HEK293 (cell line): ENCODE data around the gene HPDL.

Source experiments
- BCL11B ChIP-seq: fragments of 450-650 bp; formaldehyde crosslinking; IDR thresholded peaks from 2 replicates; pipeline ENCODE4 v1.5.1; 2016; ENCODE audit warnings: low read depth, missing biosample characterization, missing genetic modification characterization
- KLF1 ChIP-seq: fragments of 450-650 bp; formaldehyde crosslinking; IDR thresholded peaks from 2 replicates; pipeline ENCODE4 v1.5.1; 2016; ENCODE audit warnings: missing biosample characterization, missing genetic modification characterization
- PRDM1 ChIP-seq: fragments of 450-650 bp; formaldehyde crosslinking; IDR thresholded peaks from 2 replicates; pipeline ENCODE4; 2016; ENCODE audit warnings: missing biosample characterization, missing genetic modification characterization
- ZBTB11 ChIP-seq: fragments of 450-650 bp; formaldehyde crosslinking; conservative IDR thresholded peaks from 2 replicates; pipeline ENCODE4 v1.5.1; 2016; ENCODE audit warnings: low read depth, missing biosample characterization, missing genetic modification characterization
- ZBTB49 ChIP-seq: fragments of 450-650 bp; formaldehyde crosslinking; IDR thresholded peaks from 2 replicates; pipeline ENCODE4 v1.5.1; 2016; ENCODE audit warnings: missing biosample characterization, missing genetic modification characterization, low read depth
- ZNF112 ChIP-seq: fragments of 450-650 bp; formaldehyde crosslinking; IDR thresholded peaks from 2 replicates; pipeline ENCODE4 v1.5.0; 2017; ENCODE audit warnings: missing biosample characterization, missing genetic modification characterization
- ZNF274 ChIP-seq, 2 experiments: fragments of 200-500 bp in 1 of 2; fragments of 450-650 bp in 1 of 2; sonication (Bioruptor generic) in 1 of 2; formaldehyde crosslinking in 1 of 2; IDR thresholded peaks; 2 replicates each; pipeline versions ENCODE4 v1.5.1 to v1.6.1; 2014 to 2016; ENCODE audit warnings: borderline replicate concordance in 1 of 2, inconsistent platforms in 1 of 2, low read length in 1 of 2, missing biosample characterization in 1 of 2, missing genetic modification characterization in 1 of 2
- ZNF280D ChIP-seq: fragments of 450-650 bp; formaldehyde crosslinking; IDR thresholded peaks from 2 replicates; pipeline ENCODE4 v1.5.1; 2016; ENCODE audit warnings: missing biosample characterization, missing genetic modification characterization
- ZNF335 ChIP-seq: fragments of 450-650 bp; formaldehyde crosslinking; conservative IDR thresholded peaks from 2 replicates; pipeline ENCODE4 v1.5.1; 2016; ENCODE audit warnings: missing biosample characterization, missing genetic modification characterization
- ZNF350 ChIP-seq: fragments of 450-650 bp; formaldehyde crosslinking; IDR thresholded peaks from 2 replicates; pipeline ENCODE4 v1.5.0; 2017; ENCODE audit warnings: missing biosample characterization, mild to moderate bottlenecking, missing genetic modification characterization
- ZNF394 ChIP-seq: fragments of 450-650 bp; formaldehyde crosslinking; IDR thresholded peaks from 2 replicates; pipeline ENCODE4 v1.5.1; 2016; ENCODE audit warnings: missing biosample characterization, missing genetic modification characterization, mild to moderate bottlenecking, moderate library complexity, borderline replicate concordance
- ZNF404 ChIP-seq: fragments of 450-650 bp; formaldehyde crosslinking; IDR thresholded peaks from 2 replicates; pipeline ENCODE4 v1.5.1; 2017; ENCODE audit warnings: missing biosample characterization, missing genetic modification characterization
- ZNF555 ChIP-seq: fragments of 450-650 bp; formaldehyde crosslinking; conservative IDR thresholded peaks from 2 replicates; pipeline ENCODE4 v1.5.1; 2017; ENCODE audit warnings: missing biosample characterization, mild to moderate bottlenecking, missing genetic modification characterization, inconsistent platforms
- ZNF626 ChIP-seq: fragments of 450-650 bp; sonication (Bioruptor Pico); formaldehyde crosslinking; IDR thresholded peaks from 2 replicates; pipeline ENCODE4 v1.5.1; 2018; ENCODE audit warnings: missing biosample characterization, missing genetic modification characterization, inconsistent platforms
- ZNF639 ChIP-seq: fragments of 450-650 bp; formaldehyde crosslinking; IDR thresholded peaks from 2 replicates; pipeline ENCODE4 v1.5.1; 2016; ENCODE audit warnings: missing biosample characterization, missing genetic modification characterization
- ZNF658 ChIP-seq: fragments of 450-650 bp; formaldehyde crosslinking; IDR thresholded peaks from 2 replicates; pipeline ENCODE4; 2016; ENCODE audit warnings: missing biosample characterization, missing genetic modification characterization
- ZNF664 ChIP-seq: fragments of 450-650 bp; formaldehyde crosslinking; IDR thresholded peaks from 2 replicates; pipeline ENCODE4 v1.5.1; 2016; ENCODE audit warnings: missing biosample characterization, missing genetic modification characterization
- ZNF677 ChIP-seq: fragments of 450-650 bp; IDR thresholded peaks from 2 replicates; pipeline ENCODE4 v1.5.0; 2018; ENCODE audit warnings: missing biosample characterization, mild to moderate bottlenecking, missing genetic modification characterization, moderate library complexity
- ZNF776 ChIP-seq: fragments of 450-650 bp; formaldehyde crosslinking; IDR thresholded peaks from 2 replicates; pipeline ENCODE4 v1.5.0; 2017; ENCODE audit warnings: missing biosample characterization, missing genetic modification characterization, borderline replicate concordance
- ZNF792 ChIP-seq: fragments of 450-650 bp; formaldehyde crosslinking; IDR thresholded peaks from 2 replicates; pipeline ENCODE4 v1.5.1; 2016; ENCODE audit warnings: missing biosample characterization, missing genetic modification characterization
- ZXDB ChIP-seq: fragments of 450-650 bp; formaldehyde crosslinking; IDR thresholded peaks from 2 replicates; pipeline ENCODE4 v1.5.1; 2016; ENCODE audit warnings: missing biosample characterization, missing genetic modification characterization
- TF ChIP-seq, protein P1 (sequence below): fragments of 450-650 bp; formaldehyde crosslinking; IDR thresholded peaks from 2 replicates; pipeline ENCODE4 v1.5.1; 2017; ENCODE audit warnings: missing biosample characterization, missing genetic modification characterization
- TF ChIP-seq, protein P2 (sequence below): fragments of 450-650 bp; formaldehyde crosslinking; IDR thresholded peaks from 2 replicates; pipeline ENCODE4; 2016; ENCODE audit warnings: missing biosample characterization, missing genetic modification characterization

The HPDL gene

DNA sequence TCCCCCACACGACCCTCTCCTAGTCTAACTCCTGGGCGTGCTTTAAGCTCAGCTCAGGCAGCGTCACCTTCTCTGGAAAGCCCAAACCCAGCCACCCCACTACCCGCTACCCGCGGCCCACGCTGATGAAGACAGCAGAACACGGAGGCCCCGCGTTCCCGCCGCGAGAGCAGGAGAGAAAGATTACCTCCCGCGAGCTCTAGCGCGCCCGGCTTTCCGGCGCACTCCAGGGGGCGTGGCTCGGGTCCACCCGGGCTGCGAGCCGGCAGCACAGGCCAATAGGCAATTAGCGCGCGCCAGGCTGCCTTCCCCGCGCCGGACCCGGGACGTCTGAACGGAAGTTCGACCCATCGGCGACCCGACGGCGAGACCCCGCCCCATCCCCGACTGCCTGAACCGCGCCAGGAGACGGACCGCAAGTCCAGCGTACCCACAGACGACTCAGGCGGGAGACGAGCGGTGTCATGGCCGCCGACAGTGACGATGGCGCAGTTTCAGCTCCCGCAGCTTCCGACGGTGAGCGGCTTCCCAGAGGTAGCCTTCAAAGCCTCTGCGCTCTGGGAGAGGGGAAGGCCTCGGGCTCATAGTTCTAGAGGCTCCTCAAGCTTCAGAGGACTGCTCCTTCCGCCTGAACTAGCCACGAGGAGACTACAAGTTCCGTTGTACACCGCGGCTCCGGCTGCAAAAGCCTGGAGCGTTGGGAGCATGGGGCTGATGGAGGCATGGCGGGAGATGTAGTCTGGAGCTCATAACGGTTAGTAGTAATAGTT is 13.3 kb downstream of the HPDL start, which contains the start of the genes MUTYH and TOE1 (continued):
- TF ChIP-seq ZBTB11 (tag by site-specific recombination) (peak; percentile 98), ZNF280D (tag by site-specific recombination) (no peak), ZNF664 (peak; percentile 3; the same call in 1 of the 2 replicates), ZNF792 (tag by site-specific recombination) (0 out of 2 replicates have a peak, but pooled peaks have one; percentile 17), ZNF776 (tag by site-specific recombination) (no peak), ZNF626 (tag by site-specific recombination) (no peak), ZNF639 (tag by site-specific recombination) (no peak; the same call in 1 of the 2 replicates), BCL11B (tag by site-specific recombination) (no peak), ZNF394 (tag by site-specific recombination) (peak; percentile 44; the same call in 1 of the 2 replicates), ZNF335 (tag by site-specific recombination) (peak; percentile 99), ZNF658 (tag by site-specific recombination) (no peak), ZNF677 (tag by site-specific recombination) (no peak), KLF1 (tag by site-specific recombination) (no peak; the same call in 1 of the 2 replicates), PRDM1 (tag by site-specific recombination) (no peak), ZNF350 (tag by site-specific recombination) (no peak), ZNF555 (tag by site-specific recombination) (no peak), ZBTB49 (tag by site-specific recombination) (no peak), ZNF274 (IDR thresholded peaks at IDR 0.05; ENCODE audit: low read length) (no peak), ZNF274 (tag by site-specific recombination; IDR thresholded peaks at IDR 0.05; ENCODE audit: borderline replicate concordance) (no peak), ZNF112 (no peak), ZXDB (tag by site-specific recombination) (peak; percentile 73), ZNF404 (tag by site-specific recombination) (no peak)
- TF ChIP-seq, protein P1, sequence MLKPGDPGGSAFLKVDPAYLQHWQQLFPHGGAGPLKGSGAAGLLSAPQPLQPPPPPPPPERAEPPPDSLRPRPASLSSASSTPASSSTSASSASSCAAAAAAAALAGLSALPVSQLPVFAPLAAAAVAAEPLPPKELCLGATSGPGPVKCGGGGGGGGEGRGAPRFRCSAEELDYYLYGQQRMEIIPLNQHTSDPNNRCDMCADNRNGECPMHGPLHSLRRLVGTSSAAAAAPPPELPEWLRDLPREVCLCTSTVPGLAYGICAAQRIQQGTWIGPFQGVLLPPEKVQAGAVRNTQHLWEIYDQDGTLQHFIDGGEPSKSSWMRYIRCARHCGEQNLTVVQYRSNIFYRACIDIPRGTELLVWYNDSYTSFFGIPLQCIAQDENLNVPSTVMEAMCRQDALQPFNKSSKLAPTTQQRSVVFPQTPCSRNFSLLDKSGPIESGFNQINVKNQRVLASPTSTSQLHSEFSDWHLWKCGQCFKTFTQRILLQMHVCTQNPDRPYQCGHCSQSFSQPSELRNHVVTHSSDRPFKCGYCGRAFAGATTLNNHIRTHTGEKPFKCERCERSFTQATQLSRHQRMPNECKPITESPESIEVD (tag by site-specific recombination) = no peak
- TF ChIP-seq, protein P2, sequence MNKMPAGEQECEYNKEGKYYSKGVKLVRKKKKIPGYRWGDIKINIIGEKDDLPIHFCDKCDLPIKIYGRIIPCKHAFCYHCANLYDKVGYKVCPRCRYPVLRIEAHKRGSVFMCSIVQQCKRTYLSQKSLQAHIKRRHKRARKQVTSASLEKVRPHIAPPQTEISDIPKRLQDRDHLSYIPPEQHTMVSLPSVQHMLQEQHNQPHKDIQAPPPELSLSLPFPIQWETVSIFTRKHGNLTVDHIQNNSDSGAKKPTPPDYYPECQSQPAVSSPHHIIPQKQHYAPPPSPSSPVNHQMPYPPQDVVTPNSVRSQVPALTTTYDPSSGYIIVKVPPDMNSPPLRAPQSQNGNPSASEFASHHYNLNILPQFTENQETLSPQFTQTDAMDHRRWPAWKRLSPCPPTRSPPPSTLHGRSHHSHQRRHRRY (tag by site-specific recombination) = no peak
